Mesenchymal stem cell (in vitro differentiated cells and primary cell): ENCODE measurements around the gene PGAM5.

Experiments used
- DNase-seq: peaks from one replicate; pipeline ENCODE4 v3.0.0-alpha.2; 2013
- H2AFZ ChIP-seq: one replicate; pipeline ENCODE4 v1.6.1; 2013; ENCODE audit warnings: low read depth, mild to moderate bottlenecking, control low read depth, inconsistent platforms, low read length, moderate library complexity
- H2AK5ac ChIP-seq: 2 replicates; pipeline ENCODE4 v1.6.1; 2013; ENCODE audit warnings: low read length, moderate library complexity, mild to moderate bottlenecking, inconsistent platforms; ENCODE audit not compliant: severe bottlenecking
- H2BK120ac ChIP-seq: one replicate; pipeline ENCODE4 v1.6.1; 2013; ENCODE audit warnings: low read depth, mild to moderate bottlenecking, inconsistent platforms, low read length, moderate library complexity
- H2BK12ac ChIP-seq, 2 experiments: one replicate each; pipeline ENCODE4 v1.6.1; 2013; ENCODE audit warnings: inconsistent platforms in 2 of 2, low read length in 2 of 2, mild to moderate bottlenecking in 2 of 2, moderate library complexity in 2 of 2, control low read depth in 1 of 2
- H2BK15ac ChIP-seq: one replicate; pipeline ENCODE4 v1.6.1; 2013; ENCODE audit warnings: mild to moderate bottlenecking, low read depth, inconsistent platforms; ENCODE audit not compliant: poor library complexity, severe bottlenecking
- H2BK5ac ChIP-seq: 2 replicates; pipeline ENCODE4 v1.6.1; 2013; ENCODE audit warnings: low read depth, mild to moderate bottlenecking, low read length, control low read depth, inconsistent platforms; ENCODE audit not compliant: poor library complexity, severe bottlenecking
- H3K14ac ChIP-seq, 2 experiments: one replicate each; pipeline ENCODE4 v1.6.1; 2013; ENCODE audit warnings: inconsistent platforms in 2 of 2, low read length in 2 of 2, control low read depth in 1 of 2, mild to moderate bottlenecking in 1 of 2, moderate library complexity in 1 of 2
- H3K18ac ChIP-seq, 2 experiments: one replicate each; pipeline ENCODE4 v1.6.1; 2013; ENCODE audit warnings: inconsistent platforms in 2 of 2, low read length in 2 of 2, control low read depth in 1 of 2, low read depth in 1 of 2, mild to moderate bottlenecking in 1 of 2
- H3K23ac ChIP-seq, 2 experiments: one replicate each; pipeline ENCODE4 v1.6.1; 2013; ENCODE audit warnings: inconsistent platforms in 2 of 2, low read length in 2 of 2, mild to moderate bottlenecking in 2 of 2, moderate library complexity in 2 of 2, control low read depth in 1 of 2
- H3K27ac ChIP-seq: 2 replicates; pipeline ENCODE4 v1.5.1; 2013; ENCODE audit warnings: mild to moderate bottlenecking, moderate library complexity, low read length, control low read depth, inconsistent platforms; ENCODE audit not compliant: poor library complexity, severe bottlenecking
- H3K27me3 ChIP-seq, 2 experiments: 2 replicates each; pipeline versions ENCODE4 v1.6.1 to v1.7.0; 2013; ENCODE audit warnings: low read length in 2 of 2, mild to moderate bottlenecking in 2 of 2, moderate library complexity in 2 of 2, control low read depth in 1 of 2, inconsistent platforms in 1 of 2; ENCODE audit not compliant: control insufficient read depth in 1 of 2, insufficient read depth in 1 of 2
- H3K36me3 ChIP-seq, 2 experiments: 2 replicates each; pipeline versions ENCODE4 v1.6.1 to v1.7.0; 2013; ENCODE audit warnings: low read length in 2 of 2, control low read depth in 1 of 2, inconsistent platforms in 1 of 2, low read depth in 1 of 2, mild to moderate bottlenecking in 1 of 2; ENCODE audit not compliant: insufficient read depth in 2 of 2, control insufficient read depth in 1 of 2
- H3K4ac ChIP-seq, 2 experiments: one replicate each; pipeline ENCODE4 v1.6.1; 2013; ENCODE audit warnings: inconsistent platforms in 2 of 2, low read length in 2 of 2, mild to moderate bottlenecking in 2 of 2, moderate library complexity in 2 of 2, control low read depth in 1 of 2, low read depth in 1 of 2
- H3K4me1 ChIP-seq: 2 replicates; pipeline ENCODE4 v1.6.1; 2013; ENCODE audit warnings: low read depth, low read length, control low read depth; ENCODE audit not compliant: control insufficient read depth, insufficient read depth
- H3K4me2 ChIP-seq: 2 replicates; pipeline ENCODE4 v1.6.1; 2013; ENCODE audit warnings: low read length, mild to moderate bottlenecking, inconsistent platforms; ENCODE audit not compliant: poor library complexity, severe bottlenecking
- H3K4me3 ChIP-seq, 2 experiments: 2 replicates each; pipeline versions ENCODE4 v1.5.1 to v1.7.0; 2013; ENCODE audit warnings: low read length in 2 of 2, mild to moderate bottlenecking in 2 of 2, control low read depth in 1 of 2, low read depth in 1 of 2; ENCODE audit not compliant: insufficient read depth in 1 of 2
- H3K79me1 ChIP-seq: replicated peaks from 2 replicates; pipeline ENCODE4 v1.6.1; 2013; ENCODE audit warnings: mild to moderate bottlenecking, control low read depth, low read length, inconsistent platforms; ENCODE audit not compliant: poor library complexity, severe bottlenecking
- H3K9ac ChIP-seq: 2 replicates; pipeline ENCODE4 v1.7.0; 2013; ENCODE audit warnings: mild to moderate bottlenecking, low read length, moderate library complexity
- H3K9me3 ChIP-seq: 2 replicates; pipeline ENCODE4 v1.7.0; 2013; ENCODE audit warnings: mild to moderate bottlenecking, low read length; ENCODE audit not compliant: control insufficient read depth
- H4K8ac ChIP-seq: one replicate; pipeline ENCODE4 v1.6.1; 2013; ENCODE audit warnings: inconsistent platforms, mild to moderate bottlenecking, low read length, moderate library complexity
- H4K91ac ChIP-seq: one replicate; pipeline ENCODE4 v1.6.1; 2013; ENCODE audit warnings: mild to moderate bottlenecking, low read length, inconsistent platforms
- WGBS: methylation state at CpG from one replicate; pipeline ENCODE4 v1.1.7; 2013; ENCODE audit warnings: mixed read lengths; 5-methylcytosine and 5-hydroxymethylcytosine counted together

Gene PGAM5

DNA sequence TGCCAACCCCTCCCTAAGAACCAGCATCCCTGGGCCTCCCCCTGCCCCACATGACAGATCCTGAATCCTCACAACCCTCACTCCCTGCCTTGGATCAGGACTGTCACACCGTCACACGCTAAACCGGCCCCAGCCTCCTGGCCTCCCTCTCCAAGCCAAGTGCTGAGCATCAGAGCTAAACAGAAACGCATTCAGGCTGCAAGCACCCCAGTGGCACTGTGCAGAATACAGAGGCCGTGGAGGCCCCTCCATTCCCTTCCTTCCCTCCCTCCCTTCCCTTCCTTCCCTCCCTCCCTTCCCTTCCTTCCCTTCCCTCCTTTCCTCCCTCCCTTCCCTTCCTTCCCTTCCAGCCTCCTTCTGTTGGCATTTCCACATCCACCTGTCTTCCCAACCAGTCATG lies 36.1 kb upstream of the PGAM5 start:
- no peak overlapping the region for H2BK12ac ChIP-seq
- peaks cover 16% of the 10 kb centered on the region for H3K79me1 ChIP-seq
- WGBS, result 97% methylated on average over 5 of the region's 5 CpGs
- H3K14ac ChIP-seq, result no peak overlapping the region
- H3K23ac ChIP-seq, result no peak overlapping the region
- DNase-seq, result no peak
- H2AK5ac ChIP-seq, result no peak overlapping the region
- no peak overlapping the region for H2BK120ac ChIP-seq
- no peak overlapping the region for H2BK15ac ChIP-seq
- no peaks in the 10 kb centered on the region for H3K27me3 ChIP-seq
- H3K4me2 ChIP-seq, result no peak overlapping the region
- no peak overlapping the region for H4K8ac ChIP-seq
- H3K9ac ChIP-seq, result no peak overlapping the region
- H3K9me3 ChIP-seq, result no peaks in the 10 kb centered on the region
- no peak overlapping the region for H3K4me3 ChIP-seq
- H3K36me3 ChIP-seq, result peaks cover 51 to 64% of the 10 kb centered on the region in 2 experiments
- H3K4ac ChIP-seq, result no peak overlapping the region
- no peak overlapping the region for H2AFZ ChIP-seq
- no peak overlapping the region for H2BK5ac ChIP-seq
- H3K27ac ChIP-seq, result no peak overlapping the region
- peaks cover 4% of the 10 kb centered on the region for H3K4me1 ChIP-seq
- no peak overlapping the region for H3K18ac ChIP-seq
- no peak overlapping the region for H4K91ac ChIP-seq

DNA sequence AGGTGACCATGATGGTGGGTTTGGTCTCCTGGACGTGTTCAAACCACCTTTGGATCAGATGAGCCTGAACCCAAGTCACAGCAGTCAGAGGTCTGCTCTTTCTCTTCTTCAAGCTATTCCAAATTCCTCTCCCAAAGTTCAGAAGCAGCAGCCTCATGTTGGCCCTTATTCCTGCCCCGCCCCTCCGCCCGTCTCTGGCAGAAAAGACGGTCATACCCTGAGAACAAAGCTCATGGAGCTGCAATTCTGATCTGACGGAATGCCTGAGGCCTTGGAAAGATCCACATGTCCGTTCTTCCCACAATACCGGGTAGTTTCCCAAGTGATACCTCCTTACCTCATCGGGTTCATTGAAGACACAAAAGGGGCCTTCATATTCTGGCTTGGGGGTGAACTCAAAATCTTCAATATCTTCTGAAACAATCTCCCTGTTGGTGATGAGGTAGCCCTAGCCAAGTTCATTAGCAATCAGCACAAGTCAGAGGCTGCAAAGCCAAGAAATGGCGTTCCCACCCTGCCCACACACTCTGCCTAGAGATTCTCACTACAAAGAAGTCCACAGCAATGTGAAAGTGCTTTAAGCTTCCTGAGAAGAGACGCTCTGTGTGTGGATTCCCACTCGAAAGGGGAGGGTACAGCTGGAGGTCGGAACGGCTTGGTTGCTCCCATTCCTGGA lies 34.7 kb upstream of the PGAM5 start:
- H3K4me1 ChIP-seq, result peaks cover 1% of the 10 kb centered on the region
- no peak overlapping the region for H3K27ac ChIP-seq
- H3K14ac ChIP-seq, result no peak overlapping the region
- H3K79me1 ChIP-seq, result peaks cover 29% of the 10 kb centered on the region
- H3K18ac ChIP-seq, result no peak overlapping the region
- no peak overlapping the region for H2BK12ac ChIP-seq
- no peak overlapping the region for H3K4me2 ChIP-seq
- H2AFZ ChIP-seq, result no peak overlapping the region
- no peak overlapping the region for H3K9ac ChIP-seq
- H3K36me3 ChIP-seq, result peaks cover 47 to 58% of the 10 kb centered on the region in 2 experiments
- no peak overlapping the region for H4K91ac ChIP-seq
- no peaks in the 10 kb centered on the region for H3K27me3 ChIP-seq
- H3K9me3 ChIP-seq, result no peaks in the 10 kb centered on the region
- no peak overlapping the region for H2BK5ac ChIP-seq
- 96% methylated on average over 14 of the region's 14 CpGs for WGBS
- H2BK15ac ChIP-seq, result no peak overlapping the region
- no peak overlapping the region for H2AK5ac ChIP-seq
- H2BK120ac ChIP-seq, result no peak overlapping the region
- DNase-seq, result no peak
- H3K4ac ChIP-seq, result no peak overlapping the region
- no peak overlapping the region for H3K4me3 ChIP-seq
- no peak overlapping the region for H4K8ac ChIP-seq
- no peak overlapping the region for H3K23ac ChIP-seq

DNA sequence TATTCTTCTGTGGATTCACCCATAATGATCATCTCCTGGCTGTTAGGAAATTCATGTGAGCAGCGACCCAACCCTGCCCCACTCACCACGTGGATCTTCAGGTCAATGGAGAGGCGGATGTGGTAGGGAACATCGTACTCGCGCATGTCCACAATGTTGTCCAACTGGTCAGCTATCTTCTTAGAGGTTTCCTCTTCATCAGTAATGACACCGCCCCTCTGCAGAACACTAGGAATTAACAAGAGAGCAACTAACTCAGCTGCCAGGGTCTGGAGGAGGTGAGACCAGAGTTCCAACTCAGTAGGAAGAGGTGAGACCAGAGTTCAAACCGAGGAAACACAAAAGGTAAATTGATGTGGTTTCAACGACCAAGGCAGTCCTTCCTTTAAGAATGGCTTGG lies 33.1 kb upstream of the PGAM5 start:
- no peaks in the 10 kb centered on the region for H3K27me3 ChIP-seq
- H3K23ac ChIP-seq, result no peak overlapping the region
- H3K9me3 ChIP-seq, result no peaks in the 10 kb centered on the region
- no peak overlapping the region for H2BK5ac ChIP-seq
- H3K4me1 ChIP-seq, result peaks cover 1% of the 10 kb centered on the region
- no peak overlapping the region for H3K18ac ChIP-seq
- no peak overlapping the region for H4K91ac ChIP-seq
- H3K4me3 ChIP-seq, result no peak overlapping the region
- no peak overlapping the region for H2AK5ac ChIP-seq
- no peak overlapping the region for H3K4me2 ChIP-seq
- no peak for DNase-seq
- H3K79me1 ChIP-seq, result peaks cover 32% of the 10 kb centered on the region
- no peak overlapping the region for H3K14ac ChIP-seq
- no peak overlapping the region for H3K9ac ChIP-seq
- 97% methylated on average over 8 of the region's 9 CpGs for WGBS
- no peak overlapping the region for H3K4ac ChIP-seq
- no peak overlapping the region for H4K8ac ChIP-seq
- H2BK120ac ChIP-seq, result no peak overlapping the region
- H2AFZ ChIP-seq, result no peak overlapping the region
- H3K36me3 ChIP-seq, result peaks cover 40 to 50% of the 10 kb centered on the region in 2 experiments
- H2BK12ac ChIP-seq, result no peak overlapping the region
- H3K27ac ChIP-seq, result no peak overlapping the region
- H2BK15ac ChIP-seq, result no peak overlapping the region

DNA sequence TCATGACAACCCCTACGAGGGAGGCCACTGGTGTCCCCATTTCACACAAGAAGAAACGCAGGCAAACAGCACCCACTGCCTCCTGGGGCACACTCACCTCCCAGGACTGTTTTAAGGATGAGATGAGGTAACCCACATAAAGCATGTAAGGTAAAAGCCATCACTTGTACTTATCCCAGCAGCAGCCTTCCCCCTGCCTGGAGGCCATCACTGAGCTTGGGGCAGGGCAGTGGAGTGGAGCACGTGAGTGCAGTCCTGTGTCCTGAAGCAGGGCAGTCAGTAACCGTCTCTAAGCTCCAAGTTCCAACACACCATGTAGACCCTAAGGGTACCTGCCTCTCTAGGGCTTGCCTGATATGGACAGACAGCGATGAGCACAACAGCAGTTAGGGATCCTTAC lies 25.2 kb upstream of the PGAM5 start:
- H3K4me3 ChIP-seq, result no peak overlapping the region
- H2BK120ac ChIP-seq, result no peak overlapping the region
- H2AK5ac ChIP-seq, result no peak overlapping the region
- 75% methylated on average over 5 of the region's 5 CpGs for WGBS
- no peak overlapping the region for H3K4ac ChIP-seq
- H3K18ac ChIP-seq, result no peak overlapping the region
- no peak overlapping the region for H3K9ac ChIP-seq
- H3K27ac ChIP-seq, result no peak overlapping the region
- H2BK15ac ChIP-seq, result no peak overlapping the region
- H3K9me3 ChIP-seq, result no peaks in the 10 kb centered on the region
- H3K23ac ChIP-seq, result no peak overlapping the region
- no peak overlapping the region for H2AFZ ChIP-seq
- H3K14ac ChIP-seq, result no peak overlapping the region
- peaks cover 21% of the 10 kb centered on the region for H3K79me1 ChIP-seq
- H3K27me3 ChIP-seq, result no peaks in the 10 kb centered on the region
- no peak overlapping the region for H2BK12ac ChIP-seq
- H3K4me2 ChIP-seq, result no peak overlapping the region
- H4K8ac ChIP-seq, result no peak overlapping the region
- no peak overlapping the region for H2BK5ac ChIP-seq
- H3K36me3 ChIP-seq, result no peaks in the 10 kb centered on the region
- no peak overlapping the region for H4K91ac ChIP-seq
- peaks cover 8% of the 10 kb centered on the region for H3K4me1 ChIP-seq
- DNase-seq, result no peak
